GM18499 (cell line): ENCODE results near the gene TBC1D5.
A peak's percentile ranks its signal among the peaks of the same experiment; 100 is the strongest.
"Not testable (repeated sequence)": the region's sequence is repeated elsewhere in the genome, so short reads cannot be mapped to it uniquely, and the experiment has no call there.

Experiments used
- ATAC-seq: cut with Tn5 transposase; IDR thresholded peaks from one replicate; pipeline ENCODE4 v1.9.1; 2021; ENCODE audit warnings: moderate number of reproducible peaks; ENCODE audit not compliant: insufficient read depth, unreplicated experiment

Gene TBC1D5

DNA sequence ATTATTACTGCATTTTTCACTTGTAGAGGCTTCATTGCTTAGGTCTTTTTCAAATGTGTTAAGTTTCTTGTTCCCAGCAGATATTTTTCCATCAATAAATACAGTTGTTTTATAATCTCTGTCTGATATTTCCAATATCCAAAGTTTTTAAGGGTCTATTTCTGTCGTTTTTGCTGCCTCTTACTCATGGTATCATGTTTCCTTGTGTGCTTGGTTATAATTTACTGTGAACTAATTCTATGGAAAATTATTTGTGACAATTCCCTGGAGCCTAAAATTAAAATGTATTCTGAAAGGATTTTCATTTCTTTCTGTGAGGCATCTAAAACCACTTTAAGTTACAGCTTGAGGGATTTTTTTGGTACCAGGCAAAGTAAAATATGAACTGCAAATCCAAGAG lies 17.5 kb downstream of the TBC1D5 start:
- no peak for ATAC-seq

DNA sequence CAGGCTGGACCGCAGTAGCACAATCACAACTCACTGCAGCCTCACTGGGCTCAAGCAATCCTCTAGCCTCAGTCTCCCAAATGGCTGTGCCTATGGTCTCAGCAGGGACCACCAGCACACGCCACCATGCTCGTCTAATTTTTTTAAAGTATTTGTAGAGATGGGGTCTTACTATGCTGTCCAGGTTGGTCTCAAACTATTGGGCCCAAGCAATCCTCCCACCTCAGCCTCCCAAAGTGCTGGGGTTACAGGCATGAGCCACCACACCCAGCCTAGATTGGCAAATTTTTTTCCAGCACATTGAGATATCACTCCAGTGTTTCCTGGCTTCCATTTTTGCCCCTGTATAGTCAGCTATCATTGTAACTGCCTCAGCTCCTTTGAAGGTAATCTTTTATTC lies 18.3 kb downstream of the TBC1D5 start:
- ATAC-seq, result no peak

- no peak for ATAC-seq
Measured at GRCh38 chr3:17717411-17717810, 25.0 kb downstream of the TBC1D5 start.

GRCh38 chr3:17714473-17714872 lies 28.0 kb downstream of the TBC1D5 start:
- no peak for ATAC-seq

DNA sequence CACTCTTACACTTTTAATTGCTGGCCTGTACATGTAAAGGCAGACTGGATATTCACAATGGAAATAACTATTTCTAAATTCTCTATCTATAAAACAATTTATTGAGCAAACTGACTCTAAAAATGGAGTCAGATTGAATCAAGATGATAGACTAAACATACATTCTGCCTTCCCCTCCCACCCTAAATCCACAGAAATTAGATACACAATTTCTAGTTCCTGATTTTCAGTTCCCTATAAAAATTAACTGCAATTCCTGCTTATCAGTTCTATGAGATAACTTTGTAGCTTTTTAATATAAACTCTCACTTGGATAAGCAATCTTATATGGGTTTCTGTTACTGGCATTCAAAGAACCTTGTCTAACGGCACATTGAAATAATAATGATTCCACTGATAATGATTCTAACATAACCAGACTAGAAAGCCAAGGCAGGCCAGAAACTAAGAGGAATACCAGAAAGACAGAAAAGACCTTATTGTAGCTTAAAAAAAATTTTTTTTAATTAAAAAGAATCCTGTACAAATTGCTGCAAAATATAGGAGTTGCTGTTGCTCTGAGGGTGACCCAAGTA lies 33.1 kb downstream of the TBC1D5 start:
- ATAC-seq, result no peak

DNA sequence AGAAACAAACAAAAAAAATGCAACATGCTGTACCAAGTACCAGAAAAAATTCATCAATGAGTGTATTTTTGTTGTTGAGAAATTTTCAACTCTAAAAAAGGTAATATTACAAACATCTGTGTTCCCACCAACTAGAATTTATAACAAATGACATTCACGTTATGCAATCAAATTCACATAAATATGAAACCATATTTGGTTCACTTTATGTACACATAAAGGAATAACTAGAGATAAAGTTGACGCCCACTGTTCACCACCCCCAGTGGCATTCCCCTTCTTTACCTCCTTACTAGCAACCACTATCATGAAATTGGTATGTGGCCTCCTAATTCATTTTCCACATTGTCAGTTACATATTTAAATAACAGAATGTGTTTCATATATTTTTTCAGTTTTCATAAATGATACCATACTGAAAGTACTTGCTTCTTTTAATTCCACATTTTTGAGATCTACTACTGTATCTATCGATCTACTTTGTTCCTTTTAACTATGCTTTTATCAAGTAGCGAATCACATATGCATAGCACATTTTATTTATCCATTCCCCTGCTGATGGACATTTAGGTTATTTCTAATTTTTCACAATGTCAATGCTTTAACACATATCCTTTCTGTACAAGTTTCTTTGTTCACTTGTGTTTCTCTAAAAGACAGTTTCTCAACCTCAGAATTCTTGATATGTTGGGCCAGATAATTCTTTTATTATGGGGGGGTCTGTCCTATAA lies 34.5 kb downstream of the TBC1D5 start:
- no peak for ATAC-seq

DNA sequence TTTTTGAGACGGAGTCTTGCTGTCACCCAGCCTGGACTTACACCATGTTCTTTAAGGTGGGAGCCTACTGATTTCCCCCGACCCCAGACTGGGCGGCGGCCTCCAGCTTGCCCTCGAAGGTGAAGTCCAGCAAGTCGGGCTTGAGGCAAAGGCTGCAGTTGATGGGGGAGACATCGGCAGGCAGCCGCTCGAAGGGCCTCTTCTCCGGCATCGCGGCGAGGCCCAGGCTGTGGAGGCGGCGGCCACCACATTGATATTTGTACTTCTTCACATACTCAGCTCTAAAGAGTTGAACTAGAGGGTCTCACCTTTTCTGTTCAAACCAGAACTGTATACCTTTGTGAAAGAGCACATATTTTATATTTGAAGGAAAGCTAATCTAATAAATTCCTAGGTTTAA lies 36.4 kb downstream of the TBC1D5 start:
- not testable (repeated sequence) for ATAC-seq

DNA sequence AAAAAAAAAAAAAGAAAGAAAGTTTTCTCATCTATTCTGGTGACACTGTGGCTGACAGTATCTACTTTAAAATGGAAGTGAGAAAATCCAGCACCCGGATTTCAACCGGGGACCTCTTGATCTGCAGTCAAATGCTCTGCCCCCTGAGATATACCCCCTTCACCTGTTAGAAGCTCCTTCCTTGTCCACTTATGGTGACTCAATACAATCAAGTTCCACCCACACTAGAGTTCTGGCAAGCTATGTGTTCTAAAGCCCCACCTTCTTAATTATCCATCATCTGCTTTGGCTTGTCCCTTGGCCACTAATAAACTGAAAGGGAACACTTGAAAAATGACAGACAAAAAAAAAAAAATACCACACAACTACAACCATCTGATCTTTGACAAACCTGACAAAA lies 42.6 kb downstream of the TBC1D5 start:
- not testable (repeated sequence) for ATAC-seq

GRCh38 chr3:17695665-17696064 lies 46.8 kb downstream of the TBC1D5 start:
- ATAC-seq, result not testable (repeated sequence)

DNA sequence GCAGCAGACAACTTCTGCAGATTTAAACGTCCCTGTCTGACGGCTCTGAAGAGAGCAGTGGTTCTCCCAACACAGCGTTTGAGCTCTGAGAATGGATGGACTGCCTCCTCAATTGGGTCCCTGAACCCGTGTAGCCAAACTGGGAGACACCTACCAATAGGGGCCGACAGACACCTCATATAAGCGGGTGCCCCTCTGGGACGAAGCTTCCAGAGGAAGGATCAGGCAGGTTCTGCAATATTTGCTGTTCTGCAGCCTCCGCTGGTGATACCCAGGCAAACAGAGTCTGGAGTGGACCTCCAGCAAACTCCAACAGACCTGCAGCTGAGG lies 48.8 kb downstream of the TBC1D5 start:
- ATAC-seq, result not testable (repeated sequence)

- not testable (repeated sequence) for ATAC-seq
Measured at GRCh38 chr3:17692846-17693669, 49.4 kb downstream of the TBC1D5 start.

- ATAC-seq, result no peak
Measured at GRCh38 chr3:17687566-17687965, 54.9 kb downstream of the TBC1D5 start.

DNA sequence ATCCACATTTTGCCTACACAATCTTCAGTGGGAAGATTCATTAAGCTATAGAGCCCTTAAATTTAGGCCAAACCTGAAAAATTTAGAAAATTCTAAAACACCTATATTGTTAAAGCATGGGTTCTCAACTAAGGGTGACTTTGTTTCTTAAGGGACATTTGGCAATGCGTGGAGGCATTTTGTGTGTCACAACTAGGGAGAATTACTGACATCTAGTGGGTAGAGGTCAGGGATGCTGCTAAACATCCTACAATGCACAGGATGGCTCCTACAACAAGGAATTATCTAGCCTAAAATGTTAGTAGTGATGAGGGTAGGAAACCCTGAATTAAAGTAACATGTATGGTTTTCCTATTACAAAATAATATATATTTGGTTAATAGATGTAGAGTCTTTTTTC lies 55.8 kb downstream of the TBC1D5 start:
- no peak for ATAC-seq

GRCh38 chr3:17683542-17684207 lies 58.8 kb downstream of the TBC1D5 start:
- no peak for ATAC-seq

DNA sequence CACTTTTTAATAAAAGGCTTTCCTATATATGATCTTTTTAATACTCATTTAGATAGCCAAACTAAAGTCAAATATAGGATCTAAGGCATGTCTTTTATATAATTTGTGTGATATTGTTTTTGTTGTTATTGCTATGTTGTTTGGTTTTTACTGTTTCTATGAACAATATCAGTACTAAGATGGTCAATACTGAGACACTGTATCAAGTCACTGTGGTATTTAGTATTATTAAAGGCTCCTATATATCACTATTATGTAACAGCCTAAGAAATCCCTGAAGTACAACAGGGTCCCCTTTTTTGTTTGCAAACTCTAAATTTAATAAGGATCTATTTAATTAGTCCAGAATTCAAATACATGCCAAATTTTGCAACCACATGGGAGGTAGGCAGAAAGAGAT lies 61.9 kb downstream of the TBC1D5 start:
- no peak for ATAC-seq

GRCh38 chr3:17678116-17678741 lies 64.2 kb downstream of the TBC1D5 start:
- peak; percentile 63 for ATAC-seq

GRCh38 chr3:17674082-17674686 lies 68.2 kb downstream of the TBC1D5 start:
- no peak for ATAC-seq

- ATAC-seq, result no peak
Measured at GRCh38 chr3:17672506-17672905, 69.9 kb downstream of the TBC1D5 start.

DNA sequence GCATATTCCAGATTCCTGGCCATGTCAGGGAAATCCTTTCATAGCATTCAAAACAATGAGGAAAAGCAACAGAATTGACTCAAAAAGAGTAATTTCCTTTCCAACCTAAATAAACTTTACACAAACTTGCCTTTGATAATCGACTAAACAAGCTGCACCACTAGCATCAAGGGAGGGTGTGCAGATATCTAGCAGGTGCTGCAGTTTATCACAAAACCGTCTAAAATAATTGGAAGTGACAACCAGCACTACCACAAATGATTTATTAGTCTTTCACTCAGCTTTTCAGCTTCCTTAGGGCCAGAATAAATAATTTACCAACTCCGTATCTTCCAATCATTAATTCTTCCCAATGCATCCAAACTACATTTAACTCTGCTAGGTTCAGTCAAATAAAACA lies 71.7 kb downstream of the TBC1D5 start:
- ATAC-seq, result no peak

DNA sequence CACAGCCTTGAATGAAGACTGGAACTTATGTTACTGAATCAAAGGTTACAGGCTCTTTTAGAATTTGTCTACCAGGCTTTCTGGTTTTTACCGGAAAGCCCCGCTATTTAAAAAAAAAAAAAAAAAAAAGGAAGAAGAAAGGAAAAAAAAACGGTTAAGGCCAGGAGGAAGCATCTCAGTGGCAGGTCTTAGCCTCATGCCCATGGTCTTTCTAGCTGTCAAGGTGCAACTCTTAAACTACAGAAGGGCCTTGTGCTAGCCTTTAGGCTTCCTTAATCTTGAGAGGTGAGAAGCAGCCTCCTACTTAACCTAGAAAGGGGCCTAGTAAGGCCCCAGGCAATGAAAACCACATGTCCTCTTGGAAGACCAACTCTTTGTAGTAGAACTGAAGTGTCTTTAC lies 77.5 kb downstream of the TBC1D5 start:
- no peak for ATAC-seq
